HUDEP-2 (cell line): ENCODE data around the gene BDNF.
"Not testable (repeated sequence)": the region's sequence is repeated elsewhere in the genome, so short reads cannot be mapped to it uniquely, and the experiment has no call there.

Experiments
- DNase-seq, 76 experiments: peaks; one replicate each; lab custom pipeline; 2025; ENCODE audit not compliant: unreplicated experiment in 76 of 76; lab: John Stamatoyannopoulos, UW

BDNF gene

GRCh38 chr11:27700351-27701301 lies at the start of gene BDNF:
Gene BDNF, minus strand, starts transcription at chr11:27700455. Its CDS starts 41,891 bp downstream, at chr11:27658564.
- no peak for DNase-seq

- DNase-seq = no peak
Observed at GRCh38 chr11:27740362-27741013, 40.2 kb upstream of the BDNF start.

GRCh38 chr11:27735281-27735680 lies 35.0 kb upstream of the BDNF start:
- DNase-seq = no peak

- not testable (repeated sequence) for DNase-seq
Observed at GRCh38 chr11:27731803-27732202, 31.5 kb upstream of the BDNF start.

GRCh38 chr11:27726981-27727380 lies 26.7 kb upstream of the BDNF start:
- no peak for DNase-seq

DNA sequence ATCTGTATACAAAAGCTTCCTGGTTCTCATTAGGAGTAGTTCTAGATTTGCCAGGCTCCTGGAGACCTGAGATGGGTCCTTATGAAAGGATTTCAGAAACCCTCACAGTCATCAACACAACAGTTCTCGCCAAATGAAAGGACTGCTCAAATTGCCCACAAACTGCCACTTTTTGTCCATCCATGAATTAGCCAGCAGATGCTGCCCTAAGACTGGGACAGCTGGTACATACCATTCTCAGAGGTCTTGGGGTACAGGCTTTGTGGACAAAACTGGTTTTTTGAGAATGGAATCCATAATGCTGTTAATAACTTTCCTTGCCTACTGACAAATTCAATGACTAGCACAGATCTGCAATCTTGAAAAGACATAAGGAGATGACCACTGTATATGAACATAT lies 23.4 kb upstream of the BDNF start:
- no peak for DNase-seq

GRCh38 chr11:27722953-27723344 lies 22.7 kb upstream of the BDNF start:
- no peak for DNase-seq

GRCh38 chr11:27722117-27722952 lies 22.1 kb upstream of the BDNF start:
- no peak for DNase-seq

DNA sequence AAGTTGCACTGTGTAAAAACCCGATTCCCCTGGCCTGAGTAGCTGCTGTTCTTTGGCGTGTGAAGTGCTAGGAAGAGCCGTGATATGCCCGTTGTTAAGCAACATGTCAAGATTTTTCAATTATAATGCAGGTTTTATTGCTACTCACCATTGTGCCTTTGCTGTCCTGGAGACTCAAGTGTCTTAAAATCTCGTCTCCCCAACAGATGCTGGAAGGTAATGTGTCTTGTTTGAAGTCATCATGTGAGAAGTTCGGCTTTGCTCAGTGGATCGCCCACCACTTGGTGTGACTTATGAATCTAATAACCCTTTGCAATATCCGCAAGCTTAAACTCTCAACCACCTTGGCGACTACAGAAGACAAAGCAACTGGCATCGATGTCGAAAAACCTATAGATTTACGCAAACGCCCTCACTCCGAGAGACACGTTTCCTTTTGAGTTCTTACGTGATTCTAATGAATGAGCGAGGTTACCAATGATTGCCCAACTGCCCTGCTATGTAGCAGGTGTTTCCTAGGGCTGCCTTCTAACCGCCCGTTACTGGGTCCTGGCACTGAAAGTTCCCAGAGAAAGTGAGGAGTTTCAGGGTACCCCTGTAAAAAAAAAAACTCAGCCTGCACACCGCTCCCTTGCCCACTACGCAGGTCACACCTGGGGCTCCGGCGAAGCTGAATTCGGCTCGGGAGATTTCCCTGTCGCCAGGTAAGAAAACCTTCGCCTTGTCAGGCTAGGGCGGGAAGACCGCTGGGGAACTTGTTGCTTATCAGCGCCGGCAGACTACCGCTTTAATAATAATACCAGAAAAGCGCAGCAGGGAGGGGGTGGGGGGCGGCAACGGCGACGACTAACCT lies 21.2 kb upstream of the BDNF start:
- DNase-seq = no peak

- DNase-seq = peak in 32 of 76 experiments; percentile 2 to 47 (median 14)
Observed at GRCh38 chr11:27720277-27720830, 20.1 kb upstream of the BDNF start.

DNA sequence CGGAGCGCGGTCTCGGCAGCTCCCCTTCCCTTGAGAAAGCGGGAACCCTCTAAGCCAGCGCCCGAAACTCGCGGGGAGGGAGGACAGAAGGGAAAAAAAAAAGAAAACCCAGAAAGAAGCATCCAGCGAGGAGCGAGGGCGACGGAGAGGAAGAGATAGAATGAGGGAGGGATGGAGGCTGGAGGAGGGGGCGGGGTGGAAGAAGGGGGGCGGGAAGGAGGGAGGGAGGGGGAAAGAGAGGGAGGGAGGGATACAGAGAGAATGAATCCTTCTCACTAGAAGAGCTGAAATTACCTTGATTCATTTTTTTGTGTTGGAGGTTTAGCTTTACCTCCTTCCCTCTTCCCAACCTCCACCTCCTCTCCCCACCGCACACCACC lies 19.3 kb upstream of the BDNF start:
- DNase-seq = no peak

GRCh38 chr11:27718863-27719545 lies 18.7 kb upstream of the BDNF start:
- no peak for DNase-seq

DNA sequence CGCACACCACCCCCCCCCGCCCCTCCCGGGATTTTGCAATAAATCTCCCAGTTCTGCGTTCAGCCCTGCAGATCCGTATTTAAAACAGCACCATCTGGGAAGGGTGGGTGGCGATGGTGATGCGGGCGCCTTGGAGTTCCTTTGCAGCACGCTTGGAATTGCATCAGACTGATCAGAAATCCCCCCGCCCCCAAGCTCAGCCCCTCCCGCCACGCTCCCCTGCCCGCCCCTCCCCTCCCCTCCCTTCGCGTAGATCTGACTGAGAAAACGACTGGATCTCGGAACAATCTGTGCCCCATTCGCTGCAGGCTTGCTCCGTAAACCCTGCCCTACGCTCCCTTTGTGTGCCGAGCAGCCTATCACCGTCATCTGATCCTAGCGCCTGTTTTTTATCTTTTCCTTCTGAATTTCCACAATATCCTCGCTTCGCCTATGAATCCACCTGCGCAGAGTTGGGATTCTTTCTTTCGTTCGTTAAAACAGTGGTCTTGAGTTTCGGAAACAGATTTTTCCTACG lies 18.1 kb upstream of the BDNF start:
- no peak for DNase-seq

- no peak for DNase-seq
Observed at GRCh38 chr11:27717801-27718229, 17.6 kb upstream of the BDNF start.

DNA sequence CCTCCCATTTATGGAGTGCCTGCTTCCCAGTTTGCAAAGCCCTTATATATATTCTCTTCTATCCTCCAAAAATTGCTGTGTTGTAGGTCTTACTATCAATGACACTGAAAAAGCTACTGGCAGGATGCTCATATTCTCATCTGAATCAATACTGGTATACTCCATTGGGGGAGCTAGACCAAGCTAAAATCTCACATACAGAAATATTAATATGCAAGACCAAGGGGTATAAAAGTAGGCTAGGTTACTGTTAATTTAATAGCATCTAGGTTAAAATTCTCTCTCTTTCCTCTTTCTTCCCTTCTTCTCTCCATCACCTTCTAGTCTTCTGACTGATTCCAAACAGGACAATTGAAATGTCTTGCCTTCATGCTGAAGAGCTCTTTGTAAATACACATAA lies 17.1 kb upstream of the BDNF start:
- DNase-seq = no peak

- DNase-seq = no peak
Observed at GRCh38 chr11:27716835-27717234, 16.6 kb upstream of the BDNF start.

DNA sequence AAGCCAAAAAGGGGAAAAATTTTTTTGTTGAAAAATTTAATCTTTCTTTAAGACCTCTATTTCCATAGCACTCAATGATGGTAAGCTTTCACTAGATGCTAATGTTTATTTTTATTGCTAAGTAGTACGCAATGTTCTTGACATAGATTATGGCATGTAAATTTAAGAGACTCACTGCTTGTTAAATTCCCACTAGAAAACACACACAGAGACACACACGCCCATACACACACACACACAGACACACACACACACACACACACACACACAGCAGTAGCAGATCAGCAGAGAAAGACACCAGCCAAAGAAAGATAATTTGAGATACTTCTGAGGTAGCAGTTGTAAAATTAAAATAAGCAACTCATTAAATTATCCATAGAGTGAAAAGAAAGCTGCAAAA lies 16.0 kb upstream of the BDNF start:
- DNase-seq = no peak

- no peak for DNase-seq
Observed at GRCh38 chr11:27711725-27712124, 11.5 kb upstream of the BDNF start.

DNA sequence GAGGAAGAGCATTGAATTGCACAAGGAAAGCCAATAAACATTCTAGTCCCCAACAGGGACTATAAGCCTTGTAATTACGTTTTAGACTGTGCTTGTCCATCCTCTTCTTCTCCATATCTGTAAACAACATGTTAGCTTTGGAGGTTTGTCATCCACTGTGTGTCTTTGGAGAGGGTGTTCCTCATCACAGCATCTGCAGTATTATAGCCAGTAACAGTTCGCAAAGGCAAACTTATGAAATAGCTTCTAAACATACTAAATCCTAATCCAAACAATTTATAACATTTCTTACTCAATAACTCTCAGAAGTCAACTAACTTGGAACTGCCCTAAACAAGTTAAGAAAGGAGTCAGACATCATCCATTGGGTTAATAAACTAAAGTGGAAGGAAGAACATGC lies 10.3 kb upstream of the BDNF start:
- no peak for DNase-seq
